GM03348 (cell line): ENCODE results near the gene ZNF888.
"Not testable (repeated sequence)": the region's sequence is repeated elsewhere in the genome, so short reads cannot be mapped to it uniquely, and the experiment has no call there.

Source experiments
- DNase-seq: peaks from one replicate; pipeline ENCODE4 v3.0.0; 2012; ENCODE audit warnings: low spot score

ZNF888 gene

GRCh38 chr19:52941941-52942385, 18.7 kb upstream of the ZNF888 start:
- peak; percentile 23 for DNase-seq

- DNase-seq = not testable (repeated sequence)
Observed at GRCh38 chr19:52941523-52941922, 18.3 kb upstream of the ZNF888 start.

DNA sequence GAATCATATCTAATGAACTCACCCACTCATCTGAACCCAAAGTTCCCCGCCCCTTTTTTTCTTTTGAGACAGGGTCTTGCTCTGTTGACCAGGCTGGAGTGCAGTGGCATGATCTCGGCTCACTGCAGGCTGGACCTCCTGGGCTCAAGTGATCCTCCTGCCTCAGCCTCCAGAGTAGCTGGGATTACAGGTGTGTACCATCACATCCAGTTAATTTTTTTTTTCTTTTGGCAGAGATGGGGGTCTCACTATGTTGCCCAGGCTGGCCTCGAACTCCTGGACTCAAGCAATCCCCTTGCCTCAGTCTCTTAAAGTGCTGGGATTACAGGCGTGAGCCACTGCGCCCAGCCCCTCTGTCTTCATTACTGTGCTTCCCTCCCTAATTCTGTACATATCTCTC, 17.7 kb upstream of the ZNF888 start:
- not testable (repeated sequence) for DNase-seq

DNA sequence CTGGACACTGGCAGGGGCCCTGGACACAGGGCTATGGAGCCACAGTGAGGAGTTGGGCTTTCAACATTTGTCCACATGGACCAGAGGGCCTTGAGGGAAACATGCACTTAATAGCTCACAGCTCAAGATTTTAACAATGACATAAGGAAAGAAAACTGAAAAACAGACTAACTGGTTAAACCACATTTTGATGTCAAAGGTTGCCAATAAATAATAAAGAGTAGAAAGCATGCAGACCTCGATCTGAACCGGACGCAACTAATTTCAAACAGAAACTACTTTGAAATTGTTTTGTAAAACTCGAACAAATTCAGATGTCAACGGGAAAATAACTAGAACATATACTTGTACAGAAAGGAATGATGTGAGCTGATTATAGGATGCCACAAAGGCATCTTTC, 15.5 kb upstream of the ZNF888 start:
- DNase-seq = no peak

DNA sequence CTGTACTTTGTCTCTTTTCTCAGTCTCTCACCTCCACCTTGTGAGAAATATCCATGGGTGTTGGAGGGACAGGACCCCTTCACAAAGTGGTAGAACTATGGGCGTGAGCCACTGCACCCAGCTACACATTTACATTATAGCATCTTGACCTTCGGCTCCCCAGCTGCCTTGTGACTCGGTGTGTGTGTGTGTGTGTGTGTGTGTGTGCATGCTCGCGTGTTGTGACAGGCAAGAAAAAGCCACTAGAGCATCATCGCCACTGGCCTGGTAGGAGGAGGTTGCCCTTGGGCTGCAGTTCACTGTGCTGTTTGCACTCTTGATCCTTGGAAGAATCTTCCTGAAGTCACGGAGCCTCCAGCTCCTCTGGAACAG, 13.7 kb upstream of the ZNF888 start:
- DNase-seq = no peak

GRCh38 chr19:52936151-52936953, 13.1 kb upstream of the ZNF888 start:
- no peak for DNase-seq

DNA sequence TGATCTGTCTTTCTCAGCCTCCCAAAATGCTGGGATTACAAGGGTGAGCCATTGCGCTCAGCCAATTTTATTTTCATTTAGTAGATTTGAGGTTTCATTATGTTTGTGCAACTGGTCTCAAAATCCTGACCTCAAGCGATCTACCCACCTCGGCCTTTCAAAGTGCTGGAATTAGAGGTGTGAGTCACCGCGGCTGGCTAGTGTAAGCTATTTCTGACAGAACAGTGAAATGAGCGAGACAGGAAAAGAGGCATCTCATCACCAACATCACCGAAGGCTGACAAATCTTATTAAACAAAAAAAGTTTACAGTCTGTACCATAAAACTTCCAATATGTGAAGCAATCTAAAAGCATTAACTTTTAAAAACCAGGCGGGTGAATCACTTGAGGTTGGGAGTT, 12.2 kb upstream of the ZNF888 start:
- DNase-seq = no peak

- DNase-seq = not testable (repeated sequence)
Observed at GRCh38 chr19:52924641-52925040, 1.4 kb upstream of the ZNF888 start.

- peak; percentile 21 for DNase-seq
Observed at GRCh38 chr19:52923778-52924593, 758 bp upstream of the ZNF888 start.

DNA sequence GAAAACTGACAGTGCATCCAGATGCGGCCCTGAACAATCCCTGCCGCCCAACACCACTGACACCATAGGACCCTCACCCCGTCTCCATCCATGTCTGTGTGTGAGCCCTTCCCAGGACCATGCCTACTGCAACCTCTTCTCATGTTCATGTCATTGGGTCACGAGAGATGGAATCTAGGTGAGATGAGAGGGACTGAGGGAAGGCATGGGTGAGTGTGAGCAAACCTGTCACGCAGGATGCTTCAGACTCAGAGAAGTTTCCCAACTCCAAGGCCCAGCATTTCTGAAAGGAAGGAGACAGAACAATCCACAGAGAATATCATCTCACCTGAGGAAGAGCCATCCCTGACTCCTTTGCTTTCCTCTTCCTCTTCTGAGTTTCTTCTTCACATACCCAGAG, 5.7 kb downstream of the ZNF888 start:
- DNase-seq = no peak

GRCh38 chr19:52910648-52911047, 12.6 kb downstream of the ZNF888 start:
- no peak for DNase-seq

- DNase-seq = not testable (repeated sequence)
Observed at GRCh38 chr19:52904052-52904780, 19.0 kb downstream of the ZNF888 start.

DNA sequence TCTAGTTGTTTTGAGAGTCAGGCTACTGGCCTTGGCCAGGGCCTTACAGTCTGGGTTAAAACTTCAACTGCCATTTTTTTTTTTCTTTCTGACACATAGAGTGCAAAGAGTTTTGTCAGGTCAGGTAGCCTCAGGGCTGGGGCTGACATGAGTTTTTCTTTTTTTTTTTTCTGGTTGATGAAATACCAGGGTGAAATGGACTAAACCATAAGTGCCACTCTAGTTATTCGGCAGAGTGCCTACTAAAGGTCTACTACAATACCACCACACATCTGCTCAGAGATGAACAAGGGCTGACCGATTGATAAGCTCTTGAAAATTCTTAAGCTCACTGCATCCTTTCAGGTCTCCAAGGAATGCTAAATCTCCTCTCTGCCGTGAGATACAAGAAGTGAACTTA, 21.4 kb downstream of the ZNF888 start:
- DNase-seq = no peak

DNA sequence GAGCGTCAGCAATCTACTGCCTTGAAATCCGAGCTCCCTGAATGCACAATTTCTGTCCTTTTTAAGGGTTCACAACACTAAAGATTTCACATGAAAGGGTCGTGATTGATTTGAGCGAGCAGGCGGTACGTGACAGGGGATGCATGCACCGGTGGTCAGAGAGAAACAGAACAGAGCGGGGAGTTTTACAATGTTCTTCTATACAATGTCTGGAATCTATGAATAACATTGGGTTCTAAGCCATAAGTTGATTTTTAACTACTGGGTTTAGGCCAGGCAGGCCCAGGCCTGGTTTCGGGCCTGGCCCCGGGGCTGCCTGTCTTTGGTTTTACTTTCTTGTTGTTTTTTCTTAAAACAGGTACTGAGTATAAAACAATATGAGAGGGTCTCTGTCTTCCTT, 24.6 kb downstream of the ZNF888 start:
- DNase-seq = not testable (repeated sequence)

- DNase-seq = peak; percentile 4
Observed at GRCh38 chr19:52898101-52898500, 25.1 kb downstream of the ZNF888 start.

- peak; percentile 98 for DNase-seq
Observed at GRCh38 chr19:52897138-52897935, 25.9 kb downstream of the ZNF888 start, which contains the start of gene ZNF320. ZNF320 (minus strand) TSS chr19:52897635; CDS start chr19:52890255, 7,380 bp downstream.

DNA sequence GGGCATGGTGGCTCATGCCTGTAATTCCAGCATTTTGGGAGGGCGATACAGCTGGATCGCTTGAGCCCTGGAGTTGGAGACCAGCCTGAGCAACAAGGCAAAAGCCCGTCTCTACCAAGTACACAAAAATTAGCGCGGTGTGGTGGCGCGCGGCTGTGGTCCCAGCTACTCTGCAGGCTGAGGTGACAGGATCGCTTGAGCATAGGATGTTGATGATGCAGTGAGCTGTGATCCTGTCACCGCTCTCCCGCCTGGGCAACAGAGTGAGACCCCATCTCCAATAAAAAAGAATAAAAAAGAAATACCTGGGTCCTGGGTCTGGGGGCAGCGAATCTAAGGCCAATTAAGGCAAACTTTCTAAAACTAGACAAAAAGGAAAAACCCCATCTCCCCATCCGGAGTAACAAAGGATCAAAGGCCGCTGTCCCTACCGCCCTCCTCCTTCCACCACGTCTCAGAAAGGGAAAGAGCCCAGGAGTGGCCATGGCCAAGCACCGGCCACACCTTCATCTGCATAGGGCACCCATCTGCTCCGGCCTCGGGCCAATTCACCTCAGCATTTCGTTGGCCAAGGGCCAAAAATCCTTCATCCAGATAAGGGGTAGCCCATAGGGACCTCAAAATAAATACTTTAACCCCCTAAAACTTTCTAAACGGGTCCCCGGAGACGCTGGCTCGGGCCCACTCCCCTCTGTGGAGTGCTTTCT, 26.6 kb downstream of the ZNF888 start:
- DNase-seq = peak; percentile 32

- DNase-seq = no peak
Observed at GRCh38 chr19:52891336-52891735, 31.9 kb downstream of the ZNF888 start.

GRCh38 chr19:52889931-52890330, 33.3 kb downstream of the ZNF888 start:
- no peak for DNase-seq

GRCh38 chr19:52889076-52889475, 34.2 kb downstream of the ZNF888 start:
- DNase-seq = no peak

DNA sequence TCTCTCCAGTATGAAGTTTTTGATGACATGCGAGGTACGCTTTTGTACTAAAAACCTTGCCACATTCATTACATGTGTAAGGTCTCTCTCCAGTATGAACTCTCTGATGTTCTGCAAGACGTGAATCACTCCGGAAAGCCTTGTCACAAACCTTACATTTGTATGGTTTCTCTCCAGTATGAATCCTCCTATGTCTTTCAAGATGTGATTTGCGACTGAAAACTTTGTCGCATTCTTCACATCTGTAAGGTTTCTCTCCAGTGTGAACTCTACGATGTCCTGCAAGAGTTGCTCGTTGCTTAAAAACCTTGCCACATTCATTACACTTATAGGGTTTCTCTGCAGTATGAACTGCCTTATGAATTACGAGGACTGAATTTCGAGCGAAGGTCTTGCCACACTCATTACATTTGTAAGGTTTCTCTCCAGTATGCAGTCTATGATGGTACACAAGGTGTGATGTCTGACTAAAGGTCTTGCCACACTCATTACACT, 42.3 kb downstream of the ZNF888 start:
- DNase-seq = no peak
